ENCODE measurements around the gene GJA5.
"Not testable (repeated sequence)": the region's sequence is repeated elsewhere in the genome, so short reads cannot be mapped to it uniquely, and the experiment has no call there.

DNA sequence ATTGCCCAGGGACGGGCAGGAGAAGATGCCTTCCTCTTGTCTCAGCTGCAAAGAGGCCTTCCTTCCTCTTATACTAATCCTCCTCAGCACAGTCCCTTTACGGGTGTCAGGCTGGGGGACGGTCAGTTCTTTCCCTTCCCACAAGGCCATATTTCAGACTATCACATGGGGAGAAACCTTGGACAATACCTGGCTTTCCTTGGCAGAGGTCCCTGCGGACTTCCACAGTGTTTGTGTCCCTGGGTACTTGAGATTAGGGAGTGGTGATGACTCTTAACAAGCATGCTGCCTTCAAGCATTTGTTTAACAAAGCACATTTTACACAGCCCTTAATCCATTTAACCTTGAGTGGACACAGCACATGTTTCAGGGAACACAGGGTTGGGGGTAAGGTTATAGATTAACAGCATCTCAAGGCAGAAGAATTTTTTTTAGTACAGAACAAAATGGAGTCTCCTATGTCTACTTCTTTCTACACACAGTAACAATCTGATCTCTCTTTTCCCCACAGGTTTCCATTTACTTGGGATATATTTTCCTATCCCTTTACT lies 26.0 kb downstream of the GJA5 start:
- not testable (repeated sequence) for TF ChIP-seq CTCF, POLR2A (IDR thresholded peaks at IDR 0.05)
